ENCODE data around the gene CCDC17.

- TF ChIP-seq CTCF (IDR thresholded peaks at IDR 0.05) = no peak
- TF ChIP-seq POLR2AphosphoS5 (IDR thresholded peaks at IDR 0.05) = no peak
- TF ChIP-seq POLR2A (IDR thresholded peaks at IDR 0.05) = no peak
These were observed 3.0 kb downstream of the CCDC17 start for GRCh38 chr1:45620588-45621500.
